IMR-90 (cell line): ENCODE data around the gene KRT9. TPM values are rescaled to one million over a fixed set of nuclear protein-coding genes. Genes with fewer than 3 reads are reported as not detected.

ENCODE experiments used
- ATAC-seq: fragments of 200-7000 bp; cut with Tn5 transposase; 2 replicates; pipeline ENCODE4 v1.9.1; 2020; ENCODE audit warnings: low read depth, mild to moderate bottlenecking, moderate library complexity
- BruUV-seq: library from RNA; stranded (reverse); fragments of 400-500 nt; replicated peaks from 2 replicates; lab custom pipeline; 2021; lab: Mats Ljungman, UMichigan
- CTCF ChIA-PET: fragments of 300-600 bp; formaldehyde crosslinking; extraction: SDS; loops from one replicate; lab custom pipeline; 2021; ENCODE audit warnings: antibody characterized with exemption; lab: Yijun Ruan, JAX
- POLR2A ChIA-PET: fragments of 300-600 bp; sonication (Branson Sonifier 250); formaldehyde crosslinking; loops from one replicate; lab custom pipeline; 2022; ENCODE audit warnings: antibody characterized with exemption; ENCODE audit not compliant: unreplicated experiment; lab: Charles Lee
- DNase-seq: peaks from one replicate; pipeline ENCODE4 v3.0.0; 2013
- H2AFZ ChIP-seq: replicated peaks from 2 replicates; pipeline ENCODE3; 2013; ENCODE audit warnings: low read length, mild to moderate bottlenecking; ENCODE audit not compliant: poor library complexity
- H2AK5ac ChIP-seq: 2 replicates; pipeline ENCODE4 v1.6.1; 2013; ENCODE audit warnings: low read depth, low read length, inconsistent platforms
- H2AK9ac ChIP-seq: replicated peaks from 2 replicates; pipeline ENCODE3; 2013; ENCODE audit warnings: mild to moderate bottlenecking, low read depth, low read length, moderate library complexity; ENCODE audit not compliant: poor library complexity
- H2BK120ac ChIP-seq: 2 replicates; pipeline ENCODE4 v1.6.1; 2013; ENCODE audit warnings: low read depth, low read length, inconsistent platforms
- H2BK15ac ChIP-seq: 3 replicates; pipeline ENCODE4 v1.6.1; 2013; ENCODE audit warnings: low read depth, low read length, inconsistent platforms
- H2BK20ac ChIP-seq: 2 replicates; pipeline ENCODE4 v1.6.1; 2013; ENCODE audit warnings: low read depth, mild to moderate bottlenecking, inconsistent platforms, low read length, moderate library complexity
- H2BK5ac ChIP-seq: 2 replicates; pipeline ENCODE4 v1.6.1; 2013; ENCODE audit warnings: mild to moderate bottlenecking, low read depth, low read length, inconsistent platforms; ENCODE audit not compliant: poor library complexity, severe bottlenecking
- H3K14ac ChIP-seq: replicated peaks from 2 replicates; pipeline ENCODE4 v1.6.1; 2013; ENCODE audit warnings: low read depth, low read length, inconsistent platforms
- H3K18ac ChIP-seq: 2 replicates; pipeline ENCODE4 v1.6.1; 2013; ENCODE audit warnings: low read depth, low read length, control low read depth
- H3K23ac ChIP-seq: 2 replicates; pipeline ENCODE4 v1.6.1; 2013; ENCODE audit warnings: low read depth, low read length, inconsistent platforms
- H3K27ac ChIP-seq: 2 replicates; pipeline ENCODE4 v1.5.1; 2013; ENCODE audit warnings: mild to moderate bottlenecking, control low read depth, low read length; ENCODE audit not compliant: insufficient read depth
- H3K27me3 ChIP-seq: 2 replicates; pipeline ENCODE4 v1.6.1; 2013; ENCODE audit warnings: low read length; ENCODE audit not compliant: control insufficient read depth, insufficient read depth
- H3K36me3 ChIP-seq: 2 replicates; pipeline ENCODE4 v1.6.1; 2013; ENCODE audit warnings: low read length, mixed read lengths; ENCODE audit not compliant: control insufficient read depth, insufficient read depth
- H3K4ac ChIP-seq: 2 replicates; pipeline ENCODE4 v1.6.1; 2013; ENCODE audit warnings: low read depth, low read length, inconsistent platforms
- H3K4me1 ChIP-seq: 2 replicates; pipeline ENCODE4 v1.6.1; 2013; ENCODE audit warnings: low read length, mixed read lengths; ENCODE audit not compliant: control insufficient read depth, insufficient read depth
- H3K4me2 ChIP-seq: 2 replicates; pipeline ENCODE4 v1.6.1; 2013; ENCODE audit warnings: low read depth, mild to moderate bottlenecking, control low read depth, low read length, moderate library complexity
- H3K4me3 ChIP-seq: 2 replicates; pipeline ENCODE4 v1.5.1; 2013; ENCODE audit warnings: low read depth, mild to moderate bottlenecking, control low read depth, low read length, moderate library complexity; ENCODE audit not compliant: insufficient read depth
- H3K56ac ChIP-seq: 2 replicates; pipeline ENCODE4 v1.6.1; 2013; ENCODE audit warnings: low read length, inconsistent platforms; ENCODE audit not compliant: insufficient read depth; ENCODE audit errors: extremely low read depth
- H3K79me1 ChIP-seq, 2 experiments: 2 replicates each; pipeline ENCODE4 v1.6.1; 2013; ENCODE audit warnings: low read length in 2 of 2, inconsistent platforms in 1 of 2, low read depth in 1 of 2
- H3K9ac ChIP-seq: 2 replicates; pipeline ENCODE4 v1.6.1; 2013; ENCODE audit warnings: low read depth, low read length, control low read depth
- H3K9me1 ChIP-seq: 2 replicates; pipeline ENCODE4 v1.6.1; 2013; ENCODE audit warnings: low read length, inconsistent platforms; ENCODE audit not compliant: insufficient read depth
- H3K9me3 ChIP-seq: 2 replicates; pipeline ENCODE4 v1.6.1; 2013; ENCODE audit warnings: low read length; ENCODE audit not compliant: control insufficient read depth, insufficient read depth
- H4K20me1 ChIP-seq: 2 replicates; pipeline ENCODE4 v1.6.1; 2013; ENCODE audit warnings: low read length, inconsistent platforms; ENCODE audit not compliant: insufficient read depth
- H4K5ac ChIP-seq: 2 replicates; pipeline ENCODE4 v1.6.1; 2013; ENCODE audit warnings: mild to moderate bottlenecking, low read depth, low read length, control low read depth
- H4K8ac ChIP-seq, 2 experiments: 2 replicates each; pipeline ENCODE4 v1.6.1; 2013; ENCODE audit warnings: low read depth in 2 of 2, low read length in 2 of 2, control low read depth in 1 of 2, inconsistent platforms in 1 of 2
- H4K91ac ChIP-seq: 2 replicates; pipeline ENCODE4 v1.6.1; 2013; ENCODE audit warnings: low read depth, low read length, inconsistent platforms; ENCODE audit not compliant: insufficient read depth
- CEBPB ChIP-seq: IDR thresholded peaks from 2 replicates; pipeline ENCODE4 v1.6.1; 2012; ENCODE audit warnings: low read depth, low read length, improper control_type of control experiment
- FOS ChIP-seq: fragments of 150-350 bp; IDR thresholded peaks from 2 replicates; pipeline ENCODE4 v1.6.1; 2016; ENCODE audit warnings: low read depth, low read length
- WGBS, 2 experiments: methylation state at CpG; one replicate each; pipeline versions ENCODE4 v1.1.5 to v1.1.7; 2013; ENCODE audit warnings: missing lambda C conversion rate in 2 of 2; ENCODE audit not compliant: insufficient read length in 1 of 2; ENCODE audit errors: extremely low coverage in 2 of 2; 5-methylcytosine and 5-hydroxymethylcytosine counted together
- dilution Hi-C: fragments of 300-500 bp; cut with HindIII; formaldehyde crosslinking; loops from one replicate; pipeline ENCODE4 v1.14.3; 2018; ENCODE audit warnings: low sequenced_read_pairs; ENCODE audit not compliant: unreplicated experiment
- in situ Hi-C: fragments of 300-500 bp; cut with MboI; formaldehyde crosslinking; loops from 3 replicates; pipeline ENCODE4 v1.14.3; 2019; ENCODE audit warnings: low sequenced_read_pairs, inconsistent platforms, mixed read lengths
- intact Hi-C: fragments of 100-400 bp; cut with micrococcal nuclease; formaldehyde crosslinking; loops from 2 replicates; pipeline ENCODE4 v1.10.0; 2022
- polyA plus RNA-seq, 3 experiments: library from polyadenylated mRNA; depleted of rRNA; stranded (reverse); fragments of >200 nt; gene quantifications; 2 replicates each; pipeline ENCODE4 v1.2.3, GENCODE V29; 2012; ENCODE audit warnings: low replicate concordance in 1 of 3
- total RNA-seq: library from RNA; depleted of rRNA; stranded (reverse); fragments of >200 nt; gene quantifications from 2 replicates; pipeline ENCODE4 v1.2.3, GENCODE V29; 2012

The KRT9 gene
- total and polyA plus RNA-seq, 2 of the 4 experiments (the other 2 are of a cell fraction): not detected

GRCh38 chr17:41537990-41538389 is 33.9 kb downstream of the KRT9 start:
- POLR2A ChIA-PET: no interaction called here
- Histone ChIP-seq H3K14ac (peak overlapping the region; percentile 10; the same call in 1 of the 2 replicates), H3K9me1 (peaks cover 11% of the 10 kb centered on the region), H4K20me1 (no peaks in the 10 kb centered on the region), H3K4me3 (no peak overlapping the region), H2BK5ac (no peak overlapping the region), H3K27me3 (no peaks in the 10 kb centered on the region), H3K4ac (peak overlapping the region; percentile 83), H3K23ac (peak overlapping the region; percentile 5; the same call in 1 of the 2 replicates), H4K5ac (peak overlapping the region; percentile 64), H3K9me3 (no peaks in the 10 kb centered on the region), H3K4me2 (no peak overlapping the region), H2BK120ac (peak overlapping the region; percentile 58), H2BK20ac (peak overlapping the region; percentile 70), H3K18ac (peak overlapping the region; percentile 24; the same call in 1 of the 2 replicates), H3K9ac (no peak overlapping the region), H3K56ac (no peak overlapping the region), H2AFZ (peak overlapping the region; percentile 48), H3K4me1 (peaks cover 16% of the 10 kb centered on the region), H2AK5ac (peak overlapping the region; percentile 92), H2BK15ac (peak overlapping the region; percentile 32; the same call in 2 of the 3 replicates), H2AK9ac (peak overlapping the region; percentile 77), H4K8ac (peak overlapping the region; percentile 62 to 75; a peak in 2 of 4 replicates), H3K27ac (no peak overlapping the region), H3K79me1 (no peaks in the 10 kb centered on the region), H3K36me3 (no peaks in the 10 kb centered on the region), H4K91ac (peak overlapping the region; percentile 70)
- CTCF ChIA-PET: interaction anchor here (1.6 kb wide), 1 partner anchor 10 kb away, joined by 7 read pairs; no protein-coding TSS in a partner anchor
- WGBS, 2 experiments: no CpG with 5 or more reads among the region's 9 CpGs
- TF ChIP-seq FOS (no peak), CEBPB (peak; percentile 60; the same call in 1 of the 2 replicates)
- dilution Hi-C loops: no loop called here
- DNase-seq: peak; percentile 20
- BruUV-seq: no TSS peak
- in situ Hi-C loops: no loop called here
- no peak for ATAC-seq
- intact Hi-C loops: no loop called here
